ENCODE measurements around the gene SLC26A2. TPM values are rescaled to one million over a fixed set of nuclear protein-coding genes. Genes with fewer than 3 reads are reported as not detected.
A peak's percentile ranks its signal among the peaks of the same experiment; 100 is the strongest.

SLC26A2 gene
- total RNA-seq, 1 experiment from 2014 or later = 34.6 TPM

- H3K36me3 Mint-ChIP-seq (ENCODE audit: insufficient read depth, unreplicated experiment) = peaks cover 15% of the 10 kb centered on the region
- no peak for DNase-seq
- H3K27me3 Mint-ChIP-seq (ENCODE audit: unreplicated experiment) = no peaks in the 10 kb centered on the region
- no peak for TF ChIP-seq CTCF (IDR thresholded peaks at IDR 0.05; ENCODE audit: unreplicated experiment)
- CTCF ChIA-PET = interaction anchor here (1.9 kb wide), 1 partner anchor 23 kb away, joined by 6 read pairs; no protein-coding TSS in a partner anchor
- H3K9me3 Mint-ChIP-seq (ENCODE audit: low read depth, unreplicated experiment) = no peaks in the 10 kb centered on the region
- peaks cover 57% of the 10 kb centered on the region for H3K4me1 Mint-ChIP-seq (ENCODE audit: low read depth, unreplicated experiment)
- peak overlapping the region; percentile 33 for H3K27ac Mint-ChIP-seq (ENCODE audit: unreplicated experiment)
- no peak overlapping the region for H3K4me3 Mint-ChIP-seq (ENCODE audit: low read depth, unreplicated experiment)
- intact Hi-C loops (cut with micrococcal nuclease; ENCODE audit: unreplicated experiment) = no loop called here
- no TSS peak for BruUV-seq (replicated peaks)
Measured at GRCh38 chr5:149935431-149935901, 25.1 kb upstream of the SLC26A2 start.

DNA sequence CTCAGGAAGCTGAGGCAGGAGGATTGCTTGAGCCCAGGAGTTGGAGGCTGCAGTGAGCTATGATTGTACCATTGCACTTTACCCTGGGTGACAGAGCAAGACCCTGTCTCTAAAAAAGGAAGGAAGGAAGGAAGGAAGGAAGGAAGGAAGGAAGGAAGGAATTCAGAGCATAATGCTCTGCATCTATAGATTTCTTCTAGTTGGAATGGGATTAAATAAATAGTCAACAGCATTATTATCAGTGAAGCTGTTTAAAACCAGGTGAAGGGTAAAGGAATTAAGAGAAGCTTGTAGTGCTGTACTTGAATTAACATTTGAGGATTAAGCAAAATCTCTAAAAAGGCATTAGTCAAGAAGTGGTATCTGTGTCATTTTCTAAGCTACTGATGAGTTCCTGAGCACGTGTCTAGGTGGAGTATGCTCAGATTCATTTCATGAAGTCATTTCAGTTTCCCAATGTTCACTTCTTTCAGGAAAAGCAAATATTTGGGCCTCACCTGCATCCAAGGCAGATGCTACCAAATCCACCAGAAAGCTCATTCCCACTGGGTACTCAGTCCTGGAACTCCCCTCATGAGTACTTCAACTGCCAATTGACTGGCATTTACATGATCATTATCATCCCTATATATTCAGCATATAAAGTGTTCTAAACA, 24.4 kb upstream of the SLC26A2 start:
- peaks cover 19% of the 10 kb centered on the region for H3K36me3 Mint-ChIP-seq (ENCODE audit: insufficient read depth, unreplicated experiment)
- H3K27ac Mint-ChIP-seq (ENCODE audit: unreplicated experiment) = peak overlapping the region; percentile 88
- H3K4me1 Mint-ChIP-seq (ENCODE audit: low read depth, unreplicated experiment) = peaks cover 58% of the 10 kb centered on the region
- intact Hi-C loops (cut with micrococcal nuclease; ENCODE audit: unreplicated experiment) = no loop called here
- H3K4me3 Mint-ChIP-seq (ENCODE audit: low read depth, unreplicated experiment) = no peak overlapping the region
- no TSS peak for BruUV-seq (replicated peaks)
- CTCF ChIA-PET = interaction anchor here (1.0 to 1.9 kb wide), 2 partner anchors 19 to 22 kb away, joined by 3 to 6 read pairs; no protein-coding TSS in a partner anchor
- DNase-seq = no peak
- H3K9me3 Mint-ChIP-seq (ENCODE audit: low read depth, unreplicated experiment) = no peaks in the 10 kb centered on the region
- no peak for TF ChIP-seq CTCF (IDR thresholded peaks at IDR 0.05; ENCODE audit: unreplicated experiment)
- no peaks in the 10 kb centered on the region for H3K27me3 Mint-ChIP-seq (ENCODE audit: unreplicated experiment)

DNA sequence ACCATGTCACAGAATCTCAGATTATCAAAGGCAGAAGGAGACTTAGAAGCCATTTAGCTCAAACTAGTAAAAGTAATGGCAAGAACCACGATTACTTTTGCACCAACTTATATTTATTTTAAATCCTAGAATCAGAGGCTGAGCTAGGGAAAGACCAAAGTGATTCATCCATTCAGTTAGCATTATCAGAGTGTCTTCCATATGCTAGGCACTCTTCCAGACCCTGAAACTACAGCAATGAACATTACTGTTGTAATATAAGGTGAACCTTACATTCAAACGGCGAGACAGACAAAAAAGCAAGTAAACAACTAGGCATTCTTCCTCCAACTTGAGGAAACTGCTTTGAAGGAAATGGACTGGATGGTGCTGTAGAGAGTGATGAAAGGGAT, 23.9 kb upstream of the SLC26A2 start:
- peaks cover 22% of the 10 kb centered on the region for H3K36me3 Mint-ChIP-seq (ENCODE audit: insufficient read depth, unreplicated experiment)
- H3K27ac Mint-ChIP-seq (ENCODE audit: unreplicated experiment) = peak overlapping the region; percentile 88
- no peak for DNase-seq
- TF ChIP-seq CTCF (IDR thresholded peaks at IDR 0.05; ENCODE audit: unreplicated experiment) = no peak
- no peaks in the 10 kb centered on the region for H3K9me3 Mint-ChIP-seq (ENCODE audit: low read depth, unreplicated experiment)
- BruUV-seq (replicated peaks) = no TSS peak
- CTCF ChIA-PET = interaction anchor here (1.0 to 1.9 kb wide), 2 partner anchors 19 to 21 kb away, joined by 3 to 6 read pairs; no protein-coding TSS in a partner anchor
- H3K4me1 Mint-ChIP-seq (ENCODE audit: low read depth, unreplicated experiment) = peaks cover 63% of the 10 kb centered on the region
- H3K4me3 Mint-ChIP-seq (ENCODE audit: low read depth, unreplicated experiment) = peak overlapping the region; percentile 7
- no peaks in the 10 kb centered on the region for H3K27me3 Mint-ChIP-seq (ENCODE audit: unreplicated experiment)
- intact Hi-C loops (cut with micrococcal nuclease; ENCODE audit: unreplicated experiment) = no loop called here

GRCh38 chr5:149937610-149938009, 22.9 kb upstream of the SLC26A2 start:
- H3K27me3 Mint-ChIP-seq (ENCODE audit: unreplicated experiment) = no peaks in the 10 kb centered on the region

More at GRCh38 chr5:149937610-149938009, 22.9 kb upstream of the SLC26A2 start:
- intact Hi-C loops (cut with micrococcal nuclease; ENCODE audit: unreplicated experiment) = loop anchor here (1.0 kb wide), 1 partner anchor 23 kb away; the partner anchor contains the start of gene SLC26A2
- Mint-ChIP-seq H3K9me3 (ENCODE audit: low read depth, unreplicated experiment) (no peaks in the 10 kb centered on the region), H3K27ac (ENCODE audit: unreplicated experiment) (peak overlapping the region; percentile 88), H3K4me3 (ENCODE audit: low read depth, unreplicated experiment) (peak overlapping the region; percentile 7), H3K4me1 (ENCODE audit: low read depth, unreplicated experiment) (peaks cover 72% of the 10 kb centered on the region), H3K36me3 (ENCODE audit: insufficient read depth, unreplicated experiment) (peaks cover 22% of the 10 kb centered on the region)
- no peak for DNase-seq
- CTCF ChIA-PET = interaction anchor here (1.0 kb wide), 1 partner anchor 10 kb away, joined by 3 read pairs; no protein-coding TSS in a partner anchor
- no TSS peak for BruUV-seq (replicated peaks)
- TF ChIP-seq CTCF (IDR thresholded peaks at IDR 0.05; ENCODE audit: unreplicated experiment) = no peak

Data from Calu3 (cell line).